Esophagus squamous epithelium (tissue), 4 donors: ENCODE data around the gene HPSE2.

Experiments
- POLR2A ChIP-seq, 4 donors: fragments of 450-650 bp; IDR thresholded peaks; one replicate each; pipeline ENCODE4 v1.6.1; 2017; ENCODE audit warnings: antibody characterized with exemption in 4 of 4, mild to moderate bottlenecking in 4 of 4, moderate library complexity in 3 of 4
- TF ChIP-seq, protein P1 (sequence below), 6 experiments: fragments of 450-650 bp in 4 of 6; fragments of 200-600 bp in 2 of 6; sonication (generic) in 2 of 6; IDR thresholded peaks; one replicate each; pipeline ENCODE4 v1.5.1; 2016 to 2019; ENCODE audit warnings: antibody characterized with exemption in 6 of 6, mild to moderate bottlenecking in 4 of 6, moderate library complexity in 4 of 6

DNA sequence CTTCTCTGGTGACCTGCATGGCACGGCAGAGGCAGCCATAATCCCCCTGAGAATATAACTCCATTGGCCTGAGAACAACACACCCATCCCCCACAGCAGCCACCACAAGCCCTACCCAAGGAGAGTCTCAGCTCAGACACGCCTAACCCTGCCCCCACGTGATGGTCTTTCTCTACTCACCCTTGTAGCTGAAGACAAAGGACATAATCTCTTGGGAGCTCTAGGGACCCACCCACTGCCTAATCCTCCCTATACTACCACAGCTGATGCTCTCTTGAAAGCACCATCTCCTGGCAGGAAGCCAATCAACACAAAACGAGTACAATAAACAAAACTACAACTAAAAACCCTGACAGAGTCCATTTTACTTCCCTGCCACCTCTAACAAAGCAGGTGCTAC is 30.7 kb upstream of the HPSE2 start:
- TF ChIP-seq, protein P1, sequence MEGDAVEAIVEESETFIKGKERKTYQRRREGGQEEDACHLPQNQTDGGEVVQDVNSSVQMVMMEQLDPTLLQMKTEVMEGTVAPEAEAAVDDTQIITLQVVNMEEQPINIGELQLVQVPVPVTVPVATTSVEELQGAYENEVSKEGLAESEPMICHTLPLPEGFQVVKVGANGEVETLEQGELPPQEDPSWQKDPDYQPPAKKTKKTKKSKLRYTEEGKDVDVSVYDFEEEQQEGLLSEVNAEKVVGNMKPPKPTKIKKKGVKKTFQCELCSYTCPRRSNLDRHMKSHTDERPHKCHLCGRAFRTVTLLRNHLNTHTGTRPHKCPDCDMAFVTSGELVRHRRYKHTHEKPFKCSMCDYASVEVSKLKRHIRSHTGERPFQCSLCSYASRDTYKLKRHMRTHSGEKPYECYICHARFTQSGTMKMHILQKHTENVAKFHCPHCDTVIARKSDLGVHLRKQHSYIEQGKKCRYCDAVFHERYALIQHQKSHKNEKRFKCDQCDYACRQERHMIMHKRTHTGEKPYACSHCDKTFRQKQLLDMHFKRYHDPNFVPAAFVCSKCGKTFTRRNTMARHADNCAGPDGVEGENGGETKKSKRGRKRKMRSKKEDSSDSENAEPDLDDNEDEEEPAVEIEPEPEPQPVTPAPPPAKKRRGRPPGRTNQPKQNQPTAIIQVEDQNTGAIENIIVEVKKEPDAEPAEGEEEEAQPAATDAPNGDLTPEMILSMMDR (IDR thresholded peaks at IDR 0.05) = no peak
- TF ChIP-seq POLR2A (IDR thresholded peaks at IDR 0.05) = no peak
